ENCODE data around the gene PLGRKT.

Gene PLGRKT

GRCh38 chr9:5449521-5450358, 12.0 kb upstream of the PLGRKT start:
- Histone ChIP-seq H3K9me3 (ENCODE audit: insufficient read depth, low read length) (no peaks in the 10 kb centered on the region), H2AFZ (ENCODE audit: low read depth, low read length, severe bottlenecking) (peak overlapping the region; percentile 81), H3K27ac (ENCODE audit: low read depth, low read length) (no peak overlapping the region), H3K9ac (ENCODE audit: low read length) (peak overlapping the region; percentile 33), H3K9me2 (replicated peaks; ENCODE audit: insufficient read depth, low read length) (no peaks in the 10 kb centered on the region), H3K4me3 (ENCODE audit: insufficient read depth, low read length, poor library complexity, severe bottlenecking) (peak overlapping the region; percentile 65), H4K20me1 (ENCODE audit: low read depth, low read length) (no peaks in the 10 kb centered on the region), H3K4me2 (ENCODE audit: low read depth, low read length, poor library complexity, severe bottlenecking) (peak overlapping the region; percentile 82), H3K36me3 (ENCODE audit: low read length) (no peaks in the 10 kb centered on the region), H3F3A (ENCODE audit: insufficient read depth) (peaks cover 3% of the 10 kb centered on the region; the same call in 1 of the 2 replicates), H3K27me3 (ENCODE audit: low read length) (no peaks in the 10 kb centered on the region), H3K79me2 (ENCODE audit: insufficient read depth, low read length) (no peaks in the 10 kb centered on the region)
- TF ChIP-seq EZH2phosphoT487 (conservative IDR thresholded peaks at IDR 0.05; ENCODE audit: low read length) (no peak), CTCF (IDR thresholded peaks at IDR 0.05; ENCODE audit: insufficient read depth, low read length, poor library complexity, severe bottlenecking) (no peak)

- H3K27me3 ChIP-seq (ENCODE audit: low read length): no peaks in the 10 kb centered on the region
- no peaks in the 10 kb centered on the region for H3K36me3 ChIP-seq (ENCODE audit: low read length)
- no peaks in the 10 kb centered on the region for H3K79me2 ChIP-seq (ENCODE audit: insufficient read depth, low read length)
- H3K4me3 ChIP-seq (ENCODE audit: insufficient read depth, low read length, poor library complexity, severe bottlenecking): no peak overlapping the region
- no peaks in the 10 kb centered on the region for H3K9me3 ChIP-seq (ENCODE audit: insufficient read depth, low read length)
- H4K20me1 ChIP-seq (ENCODE audit: low read depth, low read length): no peaks in the 10 kb centered on the region
- H2AFZ ChIP-seq (ENCODE audit: low read depth, low read length, severe bottlenecking): no peak overlapping the region
- H3K4me2 ChIP-seq (ENCODE audit: low read depth, low read length, poor library complexity, severe bottlenecking): no peak overlapping the region
- H3K9ac ChIP-seq (ENCODE audit: low read length): no peak overlapping the region
- no peak overlapping the region for H3K27ac ChIP-seq (ENCODE audit: low read depth, low read length)
- no peaks in the 10 kb centered on the region for H3K9me2 ChIP-seq (replicated peaks; ENCODE audit: insufficient read depth, low read length)
- peaks cover 3% of the 10 kb centered on the region; the same call in 1 of the 2 replicates for H3F3A ChIP-seq (ENCODE audit: insufficient read depth)
- TF ChIP-seq EZH2phosphoT487 (conservative IDR thresholded peaks at IDR 0.05; ENCODE audit: low read length): no peak
- TF ChIP-seq CTCF (IDR thresholded peaks at IDR 0.05; ENCODE audit: insufficient read depth, low read length, poor library complexity, severe bottlenecking): no peak
These were observed 11.0 kb upstream of the PLGRKT start for GRCh38 chr9:5448461-5449435.

GRCh38 chr9:5448016-5448415, 10.3 kb upstream of the PLGRKT start:
- Histone ChIP-seq H3K27me3 (ENCODE audit: low read length) (no peaks in the 10 kb centered on the region), H3F3A (ENCODE audit: insufficient read depth) (peaks cover 3% of the 10 kb centered on the region; the same call in 1 of the 2 replicates), H2AFZ (ENCODE audit: low read depth, low read length, severe bottlenecking) (no peak overlapping the region), H3K4me2 (ENCODE audit: low read depth, low read length, poor library complexity, severe bottlenecking) (no peak overlapping the region), H3K27ac (ENCODE audit: low read depth, low read length) (no peak overlapping the region), H3K36me3 (ENCODE audit: low read length) (no peaks in the 10 kb centered on the region), H4K20me1 (ENCODE audit: low read depth, low read length) (no peaks in the 10 kb centered on the region), H3K4me3 (ENCODE audit: insufficient read depth, low read length, poor library complexity, severe bottlenecking) (no peak overlapping the region), H3K9me2 (replicated peaks; ENCODE audit: insufficient read depth, low read length) (no peaks in the 10 kb centered on the region), H3K79me2 (ENCODE audit: insufficient read depth, low read length) (no peaks in the 10 kb centered on the region), H3K9ac (ENCODE audit: low read length) (no peak overlapping the region), H3K9me3 (ENCODE audit: insufficient read depth, low read length) (no peaks in the 10 kb centered on the region)
- TF ChIP-seq CTCF (IDR thresholded peaks at IDR 0.05; ENCODE audit: insufficient read depth, low read length, poor library complexity, severe bottlenecking): no peak
- no peak for TF ChIP-seq EZH2phosphoT487 (conservative IDR thresholded peaks at IDR 0.05; ENCODE audit: low read length)
